ENCODE results near the gene FGFR3. TPM values are rescaled to one million over a fixed set of nuclear protein-coding genes. Genes with fewer than 3 reads are reported as not detected.

Gene FGFR3
- total RNA-seq, 3 donors from 2014 or later: 25.5 to 79.1 (median 31.2) TPM

DNA sequence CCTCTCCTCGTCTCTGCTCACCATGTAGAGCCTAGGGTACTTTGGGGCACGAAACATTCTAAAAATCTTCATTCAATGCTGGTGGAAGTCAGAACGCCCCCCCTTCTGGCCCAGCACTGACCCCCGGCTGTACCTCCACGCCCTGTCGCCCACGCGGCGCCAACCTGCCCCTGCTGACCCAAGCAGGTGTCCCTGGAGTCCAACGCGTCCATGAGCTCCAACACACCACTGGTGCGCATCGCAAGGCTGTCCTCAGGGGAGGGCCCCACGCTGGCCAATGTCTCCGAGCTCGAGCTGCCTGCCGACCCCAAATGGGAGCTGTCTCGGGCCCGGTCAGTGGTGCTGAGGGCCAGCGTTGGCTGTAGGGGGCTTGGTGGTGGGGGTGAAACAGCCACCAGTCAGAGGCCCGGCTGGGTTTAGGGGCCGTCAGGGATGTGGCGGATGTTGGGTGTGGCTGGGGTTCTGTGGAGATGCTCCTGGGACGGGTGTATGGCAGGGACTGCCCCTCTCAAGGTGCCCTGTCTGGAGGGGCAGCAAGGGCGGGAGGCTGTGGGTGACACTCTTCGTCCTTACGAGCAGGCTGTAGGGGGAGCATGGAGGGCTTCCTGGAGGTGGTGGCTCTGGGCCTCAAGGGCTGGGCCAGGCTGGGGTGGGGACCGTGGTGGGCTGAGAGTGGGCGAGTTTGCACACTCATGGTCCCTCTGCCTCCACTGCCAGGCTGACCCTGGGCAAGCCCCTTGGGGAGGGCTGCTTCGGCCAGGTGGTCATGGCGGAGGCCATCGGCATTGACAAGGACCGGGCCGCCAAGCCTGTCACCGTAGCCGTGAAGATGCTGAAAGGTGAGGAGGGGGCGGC, 11.8 kb downstream of the FGFR3 start:
- Histone ChIP-seq H3K4me1 (ENCODE audit: low read depth) (no peaks in the 10 kb centered on the region), H3K9me3 (no peaks in the 10 kb centered on the region), H3K36me3 (ENCODE audit: low read depth) (no peaks in the 10 kb centered on the region), H3K4me3 (no peak overlapping the region)
- ATAC-seq (no peak), DNase-seq (no peak)
- TF ChIP-seq, protein P1, sequence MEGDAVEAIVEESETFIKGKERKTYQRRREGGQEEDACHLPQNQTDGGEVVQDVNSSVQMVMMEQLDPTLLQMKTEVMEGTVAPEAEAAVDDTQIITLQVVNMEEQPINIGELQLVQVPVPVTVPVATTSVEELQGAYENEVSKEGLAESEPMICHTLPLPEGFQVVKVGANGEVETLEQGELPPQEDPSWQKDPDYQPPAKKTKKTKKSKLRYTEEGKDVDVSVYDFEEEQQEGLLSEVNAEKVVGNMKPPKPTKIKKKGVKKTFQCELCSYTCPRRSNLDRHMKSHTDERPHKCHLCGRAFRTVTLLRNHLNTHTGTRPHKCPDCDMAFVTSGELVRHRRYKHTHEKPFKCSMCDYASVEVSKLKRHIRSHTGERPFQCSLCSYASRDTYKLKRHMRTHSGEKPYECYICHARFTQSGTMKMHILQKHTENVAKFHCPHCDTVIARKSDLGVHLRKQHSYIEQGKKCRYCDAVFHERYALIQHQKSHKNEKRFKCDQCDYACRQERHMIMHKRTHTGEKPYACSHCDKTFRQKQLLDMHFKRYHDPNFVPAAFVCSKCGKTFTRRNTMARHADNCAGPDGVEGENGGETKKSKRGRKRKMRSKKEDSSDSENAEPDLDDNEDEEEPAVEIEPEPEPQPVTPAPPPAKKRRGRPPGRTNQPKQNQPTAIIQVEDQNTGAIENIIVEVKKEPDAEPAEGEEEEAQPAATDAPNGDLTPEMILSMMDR (IDR thresholded peaks at IDR 0.05): no peak
- intact Hi-C loops (cut with DNase I, micrococcal nuclease): loop anchor here in 1 of 2 donors (10.0 kb wide), 1 partner anchor 50 kb away; no protein-coding TSS in a partner anchor

GRCh38 chr4:1805493-1806222, 12.6 kb downstream of the FGFR3 start:
- no peak for ATAC-seq
- no peak overlapping the region for H3K4me3 ChIP-seq

GRCh38 chr4:1806223-1806564, 13.1 kb downstream of the FGFR3 start:
- TF ChIP-seq, protein P1 (IDR thresholded peaks at IDR 0.05): no peak
- no peaks in the 10 kb centered on the region for H3K9me3 ChIP-seq
- H3K4me1 ChIP-seq (ENCODE audit: low read depth): no peaks in the 10 kb centered on the region
- H3K36me3 ChIP-seq (ENCODE audit: low read depth): no peaks in the 10 kb centered on the region
- DNase-seq (no peak), ATAC-seq (no peak)
- no peak overlapping the region for H3K4me3 ChIP-seq
- intact Hi-C loops (cut with DNase I, micrococcal nuclease): loop anchor here in 1 of 2 donors (10.0 kb wide), 1 partner anchor 51 kb away; no protein-coding TSS in a partner anchor

More at GRCh38 chr4:1805493-1806222, 12.6 kb downstream of the FGFR3 start:
- intact Hi-C loops (cut with DNase I, micrococcal nuclease): loop anchor here in 1 of 2 donors (10.0 kb wide), 1 partner anchor 51 kb away; no protein-coding TSS in a partner anchor
- TF ChIP-seq, protein P1 (IDR thresholded peaks at IDR 0.05): no peak
- peak in 1 of 3 donors; percentile 21 for DNase-seq
- no peaks in the 10 kb centered on the region for H3K9me3 ChIP-seq
- H3K4me1 ChIP-seq (ENCODE audit: low read depth): no peaks in the 10 kb centered on the region
- H3K36me3 ChIP-seq (ENCODE audit: low read depth): no peaks in the 10 kb centered on the region

DNA sequence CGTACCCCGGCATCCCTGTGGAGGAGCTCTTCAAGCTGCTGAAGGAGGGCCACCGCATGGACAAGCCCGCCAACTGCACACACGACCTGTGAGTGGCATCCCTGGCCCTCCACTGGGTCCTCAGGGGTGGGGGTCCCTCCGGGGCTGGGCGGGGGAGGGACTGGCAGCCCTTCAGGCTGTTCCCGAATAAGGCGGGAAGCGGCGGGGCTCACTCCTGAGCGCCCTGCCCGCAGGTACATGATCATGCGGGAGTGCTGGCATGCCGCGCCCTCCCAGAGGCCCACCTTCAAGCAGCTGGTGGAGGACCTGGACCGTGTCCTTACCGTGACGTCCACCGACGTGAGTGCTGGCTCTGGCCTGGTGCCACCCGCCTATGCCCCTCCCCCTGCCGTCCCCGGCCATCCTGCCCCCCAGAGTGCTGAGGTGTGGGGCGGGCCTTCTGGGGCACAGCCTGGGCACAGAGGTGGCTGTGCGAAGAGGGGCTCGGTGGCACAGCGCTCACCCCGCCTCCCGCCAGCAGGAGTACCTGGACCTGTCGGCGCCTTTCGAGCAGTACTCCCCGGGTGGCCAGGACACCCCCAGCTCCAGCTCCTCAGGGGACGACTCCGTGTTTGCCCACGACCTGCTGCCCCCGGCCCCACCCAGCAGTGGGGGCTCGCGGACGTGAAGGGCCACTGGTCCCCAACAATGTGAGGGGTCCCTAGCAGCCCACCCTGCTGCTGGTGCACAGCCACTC, 13.7 kb downstream of the FGFR3 start:
- ATAC-seq (no peak), DNase-seq (no peak)
- no peaks in the 10 kb centered on the region for H3K36me3 ChIP-seq (ENCODE audit: low read depth)
- TF ChIP-seq, protein P1 (IDR thresholded peaks at IDR 0.05): no peak
- intact Hi-C loops (cut with DNase I, micrococcal nuclease): loop anchor here in 1 of 2 donors (10.0 kb wide), 1 partner anchor 52 kb away; no protein-coding TSS in a partner anchor
- H3K4me3 ChIP-seq: no peak overlapping the region
- no peaks in the 10 kb centered on the region for H3K9me3 ChIP-seq
- no peaks in the 10 kb centered on the region for H3K4me1 ChIP-seq (ENCODE audit: low read depth)

GRCh38 chr4:1807332-1807777, 14.3 kb downstream of the FGFR3 start:
- DNase-seq (no peak), ATAC-seq (no peak)
- TF ChIP-seq, protein P1 (IDR thresholded peaks at IDR 0.05): no peak
- Histone ChIP-seq H3K4me3 (no peak overlapping the region), H3K9me3 (no peaks in the 10 kb centered on the region), H3K4me1 (ENCODE audit: low read depth) (no peaks in the 10 kb centered on the region), H3K36me3 (ENCODE audit: low read depth) (no peaks in the 10 kb centered on the region)
- intact Hi-C loops (cut with DNase I, micrococcal nuclease): loop anchor here in 1 of 2 donors (10.0 kb wide), 1 partner anchor 53 kb away; no protein-coding TSS in a partner anchor

All from mucosa of descending colon (tissue), 3 donors.